DOHH2 (cell line): ENCODE results near the gene BEX2.
"Not testable (repeated sequence)": the region's sequence is repeated elsewhere in the genome, so short reads cannot be mapped to it uniquely, and the experiment has no call there.

Experiments used
- H3F3A ChIP-seq: fragments of 200-600 bp; sonication (generic), shearing (Covaris generic); 2 replicates; pipeline ENCODE4 v1.6.0; 2016; ENCODE audit warnings: antibody characterized with exemption, mild to moderate bottlenecking; ENCODE audit not compliant: control insufficient read depth, insufficient read depth
- H3K27ac ChIP-seq: fragments of 200-600 bp; sonication (generic); 2 replicates; pipeline ENCODE4 v1.5.1; 2014; ENCODE audit warnings: low read depth, mild to moderate bottlenecking, low read length, moderate library complexity
- H3K27me3 ChIP-seq: fragments of 200-600 bp; sonication (generic); 2 replicates; pipeline ENCODE4 v1.6.1; 2014; ENCODE audit warnings: mild to moderate bottlenecking, low read length, mixed read lengths; ENCODE audit not compliant: control insufficient read depth
- H3K36me3 ChIP-seq: fragments of 200-600 bp; sonication (generic); 2 replicates; pipeline ENCODE4 v1.6.1; 2014; ENCODE audit warnings: mild to moderate bottlenecking, low read length, moderate library complexity, mixed read lengths; ENCODE audit not compliant: control insufficient read depth
- H3K4me1 ChIP-seq: fragments of 200-600 bp; sonication (generic); 2 replicates; pipeline ENCODE4 v1.6.1; 2014; ENCODE audit warnings: mild to moderate bottlenecking, low read length, mixed read lengths; ENCODE audit not compliant: control insufficient read depth
- H3K4me2 ChIP-seq: fragments of 200-600 bp; sonication (generic); 2 replicates; pipeline ENCODE4 v1.6.0; 2014; ENCODE audit warnings: mild to moderate bottlenecking, low read length, moderate library complexity
- H3K4me3 ChIP-seq: fragments of 200-600 bp; sonication (generic); 2 replicates; pipeline ENCODE4 v1.5.1; 2014; ENCODE audit warnings: mild to moderate bottlenecking, low read length, mixed read lengths
- H3K79me2 ChIP-seq: fragments of 200-600 bp; sonication (generic); 2 replicates; pipeline ENCODE4 v1.6.1; 2014; ENCODE audit warnings: mild to moderate bottlenecking, low read length, mixed read lengths; ENCODE audit not compliant: control insufficient read depth
- H3K9me2 ChIP-seq: fragments of 200-600 bp; sonication (generic); replicated peaks from 2 replicates; pipeline ENCODE4 v1.6.1; 2014; ENCODE audit warnings: mild to moderate bottlenecking, low read length, mixed read lengths; ENCODE audit not compliant: control insufficient read depth
- H3K9me3 ChIP-seq: fragments of 200-600 bp; sonication (generic); 2 replicates; pipeline ENCODE4 v1.6.1; 2014; ENCODE audit warnings: antibody characterized with exemption, low read length, mixed read lengths; ENCODE audit not compliant: control insufficient read depth, insufficient read depth
- H4K20me1 ChIP-seq: fragments of 200-600 bp; sonication (generic); 2 replicates; pipeline ENCODE4 v1.6.0; 2014; ENCODE audit warnings: low read depth, mild to moderate bottlenecking, antibody characterized with exemption, low read length, moderate library complexity; ENCODE audit not compliant: control insufficient read depth, insufficient read depth
- CTCF ChIP-seq: fragments of 200-600 bp; sonication (generic); IDR thresholded peaks from one replicate; pipeline ENCODE4 v1.5.1; 2014; ENCODE audit warnings: antibody characterized with exemption, mild to moderate bottlenecking, low read depth, low read length; ENCODE audit not compliant: poor library complexity, severe bottlenecking
- EZH2phosphoT487 ChIP-seq: fragments of 200-600 bp; sonication (generic); IDR thresholded peaks from 2 replicates; pipeline ENCODE4 v1.6.1; 2017; ENCODE audit warnings: borderline replicate concordance, mild to moderate bottlenecking, antibody characterized with exemption, low read length, moderate library complexity, mixed read lengths

BEX2 gene

GRCh38 chrX:103310555-103311398 is at the start of gene BEX2:
TSS of gene BEX2 (minus strand) at chrX:103310990. CDS start at chrX:103309976, 1,014 bp downstream.
- no peak for TF ChIP-seq EZH2phosphoT487
- no peak for TF ChIP-seq CTCF
- no peak within 1 kb of the TSS for H3K27ac ChIP-seq
- no peaks in the 10 kb centered on the region for H3K36me3 ChIP-seq
- no peaks in the 10 kb centered on the region for H3F3A ChIP-seq
- no peaks in the 10 kb centered on the region for H4K20me1 ChIP-seq
- no peaks in the 10 kb centered on the region for H3K79me2 ChIP-seq
- H3K4me1 ChIP-seq, result no peaks in the 10 kb centered on the region
- no peaks in the 10 kb centered on the region for H3K9me2 ChIP-seq
- H3K4me2 ChIP-seq, result no peak within 1 kb of the TSS
- H3K27me3 ChIP-seq, result no peaks in the 10 kb centered on the region
- H3K4me3 ChIP-seq, result no peak within 1 kb of the TSS
- no peaks in the 10 kb centered on the region for H3K9me3 ChIP-seq

GRCh38 chrX:103360092-103360491 is 49.3 kb upstream of the BEX2 start:
- TF ChIP-seq CTCF, result no peak
- TF ChIP-seq EZH2phosphoT487, result no peak
- H3K36me3 ChIP-seq, result no peaks in the 10 kb centered on the region
- H3K9me2 ChIP-seq, result no peaks in the 10 kb centered on the region
- H4K20me1 ChIP-seq, result no peaks in the 10 kb centered on the region
- no peak overlapping the region for H3K4me2 ChIP-seq
- no peaks in the 10 kb centered on the region for H3F3A ChIP-seq
- no peaks in the 10 kb centered on the region for H3K4me1 ChIP-seq
- H3K27ac ChIP-seq, result no peak overlapping the region
- no peaks in the 10 kb centered on the region for H3K79me2 ChIP-seq
- no peak overlapping the region for H3K4me3 ChIP-seq
- H3K9me3 ChIP-seq, result no peaks in the 10 kb centered on the region
- peaks cover 12% of the 10 kb centered on the region for H3K27me3 ChIP-seq

DNA sequence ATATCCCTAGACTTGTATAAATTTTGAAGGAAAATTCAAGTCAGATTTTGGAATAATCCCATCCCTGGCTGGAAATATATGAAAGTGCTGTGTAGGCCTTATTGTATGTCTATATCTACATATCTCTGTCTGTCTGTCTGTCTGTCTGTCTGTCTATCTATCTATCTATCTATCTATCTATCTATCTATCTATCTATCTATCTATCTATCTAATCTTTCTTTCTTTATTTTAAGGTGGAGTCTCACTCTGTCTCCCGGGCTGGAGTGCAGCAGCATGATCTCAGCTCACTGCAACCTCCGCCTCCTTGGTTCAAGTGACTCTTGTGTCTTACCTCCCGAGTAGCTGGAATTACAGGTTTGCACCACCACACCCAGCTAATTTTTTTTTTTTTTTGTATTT is 48.8 kb upstream of the BEX2 start:
- not testable (repeated sequence) for H3K79me2 ChIP-seq, H3F3A ChIP-seq, H3K4me3 ChIP-seq, H3K9me2 ChIP-seq, H3K27ac ChIP-seq, H3K4me1 ChIP-seq, H3K36me3 ChIP-seq, H4K20me1 ChIP-seq, H3K4me2 ChIP-seq, H3K9me3 ChIP-seq
- peaks cover 12% of the 10 kb centered on the region for H3K27me3 ChIP-seq

DNA sequence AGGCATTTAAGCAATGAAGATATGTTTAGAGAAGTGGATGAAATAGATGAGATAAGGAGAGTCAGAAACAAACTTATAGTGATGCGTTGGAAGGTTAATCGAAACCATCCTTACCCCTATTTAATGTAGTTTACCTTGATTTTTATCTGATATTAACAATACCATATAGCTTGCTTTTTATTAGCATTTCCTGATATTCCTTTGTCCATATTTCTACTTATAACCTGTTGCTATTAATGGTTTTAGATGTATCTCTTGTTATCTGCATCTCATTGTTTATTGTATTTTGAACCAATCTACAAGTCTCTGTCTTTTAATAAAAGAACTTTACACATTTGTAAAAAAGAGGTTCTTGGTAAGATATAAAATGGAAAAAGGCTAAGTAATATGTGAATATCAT is 47.1 kb upstream of the BEX2 start:
- Histone ChIP-seq H3K4me3 (no peak overlapping the region), H3K9me3 (no peaks in the 10 kb centered on the region), H3K4me2 (no peak overlapping the region), H3K4me1 (no peaks in the 10 kb centered on the region), H3K27ac (no peak overlapping the region), H3K79me2 (no peaks in the 10 kb centered on the region), H3K36me3 (no peaks in the 10 kb centered on the region), H3K9me2 (no peaks in the 10 kb centered on the region), H4K20me1 (no peaks in the 10 kb centered on the region), H3F3A (no peaks in the 10 kb centered on the region), H3K27me3 (peaks cover 12% of the 10 kb centered on the region)
- TF ChIP-seq EZH2phosphoT487 (no peak), CTCF (no peak)
